ENCODE results near the gene LDLRAD2.

DNA sequence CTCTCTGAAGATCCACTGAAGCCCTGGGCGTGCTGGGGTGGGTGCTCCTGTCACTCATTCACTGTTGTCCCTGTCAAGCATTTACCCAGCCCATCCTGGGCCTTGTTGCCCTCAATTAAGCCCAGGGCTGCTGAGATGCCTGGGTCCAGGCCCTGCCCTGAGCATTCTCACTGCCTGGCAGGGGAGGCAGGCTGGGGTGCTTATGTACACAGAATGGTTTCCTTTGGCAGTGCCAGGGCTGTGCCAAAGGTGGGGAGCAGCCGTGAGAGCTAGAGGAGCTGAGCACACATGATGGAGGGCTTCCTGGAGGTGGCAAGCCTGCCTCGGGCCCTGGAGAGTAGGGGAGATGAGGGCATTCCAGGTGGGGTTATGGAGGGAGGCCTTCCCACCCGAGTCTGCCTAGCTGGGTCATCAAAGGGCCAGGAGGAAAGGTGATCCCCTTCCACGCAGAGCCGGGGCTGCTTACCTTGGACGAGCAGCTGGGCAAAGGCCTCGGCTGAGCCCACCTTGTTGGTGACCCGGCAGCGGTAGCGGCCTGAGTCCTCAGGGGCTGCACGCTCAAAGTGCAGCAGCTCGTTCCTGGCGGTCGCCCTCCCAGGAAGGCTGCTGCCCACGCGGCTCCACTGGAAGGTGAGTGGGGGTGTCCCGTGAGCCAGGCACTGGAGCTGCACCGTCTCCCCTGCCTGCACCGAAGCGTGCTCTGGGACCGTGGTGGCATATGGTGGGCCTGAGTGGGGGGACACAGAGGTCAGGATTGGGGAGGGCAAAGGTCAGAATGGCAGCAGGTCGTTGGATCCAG lies 26.5 kb downstream of the LDLRAD2 start:
- TF ChIP-seq POLR2A (IDR thresholded peaks at IDR 0.05; ENCODE audit: low read depth, low read length) (no peak), SPI1 (IDR thresholded peaks at IDR 0.05; ENCODE audit: low read depth, low read length) (no peak)

Data from GM12891 (cell line).